ENCODE data around the gene KCTD3. TPM values are rescaled to one million over a fixed set of nuclear protein-coding genes. Genes with fewer than 3 reads are reported as not detected.

KCTD3 gene
- total RNA-seq, 1 donor from 2014 or later: 50.5 TPM

GRCh38 chr1:215590779-215591491, 23.8 kb downstream of the KCTD3 start:
- DNase-seq (ENCODE audit: low spot score in 2 of 2, unreplicated experiment in 2 of 2): no peak
- H3K4me3 Mint-ChIP-seq: no peak overlapping the region
- H3K36me3 Mint-ChIP-seq: peaks cover 41% of the 10 kb centered on the region
- no peaks in the 10 kb centered on the region for H3K27me3 Mint-ChIP-seq (ENCODE audit: low read depth)
- H3K27ac Mint-ChIP-seq: peak overlapping the region; percentile 63
- H3K4me1 Mint-ChIP-seq: peaks cover 19% of the 10 kb centered on the region
- no peak for TF ChIP-seq CTCF (IDR thresholded peaks at IDR 0.05; ENCODE audit: unreplicated experiment)
- H3K9me3 Mint-ChIP-seq: peaks cover 13% of the 10 kb centered on the region

- peaks cover 12% of the 10 kb centered on the region for H3K9me3 Mint-ChIP-seq
- H3K36me3 Mint-ChIP-seq: peaks cover 49% of the 10 kb centered on the region
- H3K27me3 Mint-ChIP-seq (ENCODE audit: low read depth): no peaks in the 10 kb centered on the region
These were observed 27.5 kb downstream of the KCTD3 start for GRCh38 chr1:215594640-215595039.

GRCh38 chr1:215595231-215595630, 28.1 kb downstream of the KCTD3 start:
- peaks cover 9% of the 10 kb centered on the region for H3K9me3 Mint-ChIP-seq
- TF ChIP-seq CTCF (IDR thresholded peaks at IDR 0.05; ENCODE audit: unreplicated experiment): no peak
- peak overlapping the region; percentile 59 for H3K27ac Mint-ChIP-seq
- H3K27me3 Mint-ChIP-seq (ENCODE audit: low read depth): no peaks in the 10 kb centered on the region
- H3K36me3 Mint-ChIP-seq: peaks cover 45% of the 10 kb centered on the region
- no peak for DNase-seq (ENCODE audit: low spot score in 2 of 2, unreplicated experiment in 2 of 2)
- peaks cover 33% of the 10 kb centered on the region for H3K4me1 Mint-ChIP-seq
- no peak overlapping the region for H3K4me3 Mint-ChIP-seq

More at GRCh38 chr1:215594640-215595039, 27.5 kb downstream of the KCTD3 start:
- H3K27ac Mint-ChIP-seq: peak overlapping the region; percentile 59
- TF ChIP-seq CTCF (IDR thresholded peaks at IDR 0.05; ENCODE audit: unreplicated experiment): no peak
- DNase-seq (ENCODE audit: low spot score in 2 of 2, unreplicated experiment in 2 of 2): no peak
- H3K4me3 Mint-ChIP-seq: no peak overlapping the region
- peaks cover 27% of the 10 kb centered on the region for H3K4me1 Mint-ChIP-seq

GRCh38 chr1:215597961-215598360, 30.9 kb downstream of the KCTD3 start:
- Mint-ChIP-seq H3K9me3 (peaks cover 3% of the 10 kb centered on the region), H3K27me3 (ENCODE audit: low read depth) (no peaks in the 10 kb centered on the region), H3K4me1 (peaks cover 43% of the 10 kb centered on the region), H3K4me3 (no peak overlapping the region), H3K27ac (no peak overlapping the region), H3K36me3 (peaks cover 33% of the 10 kb centered on the region)
- DNase-seq (ENCODE audit: low spot score in 2 of 2, unreplicated experiment in 2 of 2): no peak
- TF ChIP-seq CTCF (IDR thresholded peaks at IDR 0.05; ENCODE audit: unreplicated experiment): no peak

- Mint-ChIP-seq H3K4me3 (no peak overlapping the region), H3K27ac (peak overlapping the region; percentile 74), H3K4me1 (peaks cover 46% of the 10 kb centered on the region), H3K27me3 (ENCODE audit: low read depth) (no peaks in the 10 kb centered on the region), H3K9me3 (peaks cover 3% of the 10 kb centered on the region), H3K36me3 (peaks cover 38% of the 10 kb centered on the region)
- no peak for TF ChIP-seq CTCF (IDR thresholded peaks at IDR 0.05; ENCODE audit: unreplicated experiment)
- no peak for DNase-seq (ENCODE audit: low spot score in 2 of 2, unreplicated experiment in 2 of 2)
These were observed 32.4 kb downstream of the KCTD3 start for GRCh38 chr1:215599418-215600074.

Measured in mesothelial cell of epicardium (in vitro differentiated cells).